Measurements from ENCODE around the gene SLAMF6.
A peak's percentile ranks its signal among the peaks of the same experiment; 100 is the strongest.

SLAMF6 gene

DNA sequence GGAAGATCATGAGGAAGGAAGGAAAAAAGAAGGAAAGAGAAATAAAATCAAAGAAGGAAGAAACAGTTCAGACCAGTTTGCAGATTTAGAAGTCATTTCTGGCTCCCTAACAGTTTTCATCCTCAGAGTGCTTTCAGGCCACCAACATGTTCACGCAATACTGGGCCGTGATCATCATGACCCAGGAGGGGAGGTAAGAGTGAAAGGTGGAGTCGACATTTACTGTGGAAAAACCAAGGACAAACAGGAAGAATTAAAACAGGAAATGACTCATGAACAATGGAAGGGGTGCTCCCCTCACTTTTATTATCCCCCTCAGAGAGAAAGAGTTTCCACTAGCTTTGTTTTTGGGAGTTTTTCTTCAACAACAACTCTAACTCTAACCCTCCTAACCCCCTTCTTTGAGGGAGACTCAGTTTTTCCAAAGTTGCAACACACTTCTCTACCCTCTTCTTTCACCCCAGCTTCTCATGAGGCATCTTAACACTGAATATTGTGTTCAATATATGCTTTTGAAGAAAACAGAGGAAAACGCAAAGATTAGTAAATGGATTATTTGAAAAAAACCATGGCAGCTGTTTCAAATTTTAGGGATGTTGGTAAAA, 62.3 kb downstream of the SLAMF6 start:
- DNase-seq = peak; percentile 50

DNA sequence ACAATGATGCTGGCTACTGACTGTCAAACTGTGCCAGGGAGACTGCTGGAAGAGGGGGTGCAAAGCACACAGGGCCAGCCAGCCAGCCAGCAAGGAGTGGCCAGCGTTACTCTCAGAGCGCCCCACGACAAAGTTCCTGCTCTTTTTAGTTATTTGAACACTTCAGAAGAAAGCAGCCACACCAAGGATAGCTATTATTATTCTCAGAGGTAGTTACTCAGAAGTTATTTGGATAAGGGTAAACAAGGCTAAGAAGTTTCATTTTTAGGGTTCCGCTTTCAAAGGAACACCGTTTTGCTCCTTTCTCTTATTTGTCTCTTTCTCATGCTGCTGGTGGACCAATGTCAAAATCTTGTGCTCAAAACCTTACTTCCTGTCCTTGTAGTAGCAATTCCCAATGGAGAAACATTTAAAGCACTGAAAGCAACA, 62.8 kb downstream of the SLAMF6 start:
- DNase-seq = peak; percentile 60

DNA sequence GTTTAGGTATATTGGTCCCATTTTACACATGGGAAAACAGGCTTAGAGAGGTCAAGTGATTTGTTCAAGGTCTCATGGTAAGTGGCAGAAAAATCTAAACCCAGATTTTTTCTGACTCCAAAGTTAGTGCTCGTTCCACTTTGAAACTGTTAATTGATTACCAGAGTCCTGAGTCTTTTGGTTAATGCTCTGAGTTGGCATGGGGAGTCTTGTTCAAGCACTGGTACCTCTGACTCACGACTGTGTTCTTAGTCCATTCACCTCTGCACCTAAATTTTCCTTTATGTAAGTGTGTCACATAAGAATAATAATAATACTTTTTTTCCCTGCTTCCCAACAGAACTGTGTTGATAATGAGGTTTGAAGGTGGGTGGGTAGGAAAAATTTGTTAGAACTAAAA, 63.4 kb downstream of the SLAMF6 start:
- no peak for DNase-seq

DNA sequence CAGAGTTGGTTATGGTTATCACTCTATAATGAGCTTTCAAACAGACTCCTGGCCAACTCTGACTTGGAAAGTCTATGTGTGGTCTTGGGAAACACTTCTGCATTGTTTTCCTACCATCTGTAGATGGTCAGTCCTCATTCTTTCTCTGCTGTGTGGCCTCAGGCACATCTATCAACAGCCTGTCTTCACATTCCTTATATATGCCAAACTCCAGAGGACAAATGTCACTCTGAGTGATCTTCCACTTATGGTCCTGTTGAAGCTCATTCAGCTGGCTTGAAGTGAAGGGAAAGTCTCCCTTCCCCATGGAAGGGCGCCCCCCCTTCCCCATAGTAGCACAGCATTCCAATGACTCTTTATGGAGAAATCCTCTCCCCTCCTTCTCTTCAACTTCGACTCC, 64.0 kb downstream of the SLAMF6 start:
- no peak for DNase-seq

DNA sequence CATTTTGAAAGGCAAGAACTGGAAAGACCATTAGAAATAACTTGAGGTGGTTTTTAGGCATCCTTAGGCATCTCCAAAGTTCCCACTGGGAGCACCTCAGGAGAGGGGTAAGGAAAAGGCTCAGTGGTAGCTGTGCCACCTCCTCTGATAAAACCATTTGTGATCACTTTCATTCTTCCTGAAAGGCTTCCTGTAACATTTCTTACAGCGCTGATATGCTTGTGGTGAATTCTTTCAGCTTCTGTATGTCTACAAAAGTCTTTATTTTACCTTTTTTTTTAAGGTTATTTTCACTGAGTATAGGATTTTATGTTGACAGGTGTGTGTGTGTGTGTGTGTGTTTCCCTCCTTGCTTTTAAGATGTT, 67.9 kb downstream of the SLAMF6 start:
- no peak for DNase-seq

DNA sequence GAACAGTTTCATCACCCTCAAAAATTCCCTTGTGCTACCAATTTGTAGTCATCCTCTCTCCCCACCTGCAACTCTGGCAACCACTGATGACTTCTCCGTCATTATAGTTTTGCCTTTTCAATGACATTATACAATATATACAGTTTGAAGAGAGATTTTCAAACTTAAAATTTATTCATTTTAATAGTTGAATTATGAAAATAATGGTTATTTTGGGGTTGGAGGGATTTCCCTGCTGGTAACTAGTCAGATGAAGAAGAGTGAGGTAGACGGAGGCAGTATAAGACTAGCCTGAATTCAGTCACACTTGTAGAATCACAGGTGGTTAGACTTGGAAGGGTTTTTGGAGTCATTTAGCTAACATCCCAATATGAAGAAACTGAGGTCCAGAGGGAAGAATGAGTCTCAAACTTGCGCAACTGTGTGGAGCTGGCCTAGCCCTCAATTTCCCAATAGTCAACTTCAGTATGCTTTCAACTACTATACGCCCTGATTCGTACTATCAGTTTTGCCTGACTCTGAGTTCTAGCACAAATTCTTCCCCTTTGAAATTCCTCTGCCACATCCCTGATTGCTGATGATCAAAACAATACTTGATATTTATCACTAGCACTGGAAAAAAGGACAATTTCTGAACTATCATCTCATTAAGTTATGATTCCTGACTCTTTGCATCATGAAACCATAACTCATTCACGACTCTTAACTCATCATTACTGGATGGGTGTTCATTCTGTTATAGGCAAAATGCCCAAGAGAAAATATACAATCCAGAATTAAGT, 68.5 kb downstream of the SLAMF6 start:
- no peak for DNase-seq

DNA sequence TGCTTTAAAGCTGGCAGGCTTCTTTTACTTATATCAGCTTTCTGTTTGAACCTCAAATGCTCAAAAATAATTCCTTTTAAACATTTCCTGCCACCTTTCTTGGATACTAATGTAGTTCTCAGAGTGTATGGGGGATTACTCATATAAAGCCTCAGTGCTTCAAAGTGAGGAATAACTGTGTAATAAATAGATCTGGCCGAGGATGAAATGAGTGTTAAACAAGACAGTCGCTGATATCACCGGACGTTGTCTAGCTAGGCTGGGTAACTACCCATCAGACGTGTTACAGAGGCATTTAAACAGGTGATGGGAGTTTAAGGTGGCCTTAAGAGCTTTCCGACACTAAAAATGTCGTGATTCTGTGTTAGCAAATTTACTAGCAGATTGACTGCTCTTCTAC, 69.6 kb downstream of the SLAMF6 start:
- peak; percentile 65 for DNase-seq

DNA sequence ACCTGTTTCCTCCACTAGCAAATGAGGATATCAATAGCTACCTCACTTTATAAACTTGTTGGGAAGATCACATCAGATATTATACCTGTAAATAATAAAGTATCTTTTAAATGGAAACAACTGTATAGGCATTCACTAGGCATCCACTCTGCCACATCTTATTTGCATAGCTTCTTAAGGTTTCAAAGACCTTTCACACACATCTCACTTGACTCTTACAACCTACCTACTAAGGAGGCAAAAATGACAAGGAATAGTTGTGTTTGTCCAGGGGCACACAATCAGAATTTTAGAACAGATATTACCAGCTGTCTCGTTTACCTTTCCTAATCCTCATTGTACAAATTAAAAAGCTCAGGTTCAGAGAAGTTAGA, 71.2 kb downstream of the SLAMF6 start:
- no peak for DNase-seq

DNA sequence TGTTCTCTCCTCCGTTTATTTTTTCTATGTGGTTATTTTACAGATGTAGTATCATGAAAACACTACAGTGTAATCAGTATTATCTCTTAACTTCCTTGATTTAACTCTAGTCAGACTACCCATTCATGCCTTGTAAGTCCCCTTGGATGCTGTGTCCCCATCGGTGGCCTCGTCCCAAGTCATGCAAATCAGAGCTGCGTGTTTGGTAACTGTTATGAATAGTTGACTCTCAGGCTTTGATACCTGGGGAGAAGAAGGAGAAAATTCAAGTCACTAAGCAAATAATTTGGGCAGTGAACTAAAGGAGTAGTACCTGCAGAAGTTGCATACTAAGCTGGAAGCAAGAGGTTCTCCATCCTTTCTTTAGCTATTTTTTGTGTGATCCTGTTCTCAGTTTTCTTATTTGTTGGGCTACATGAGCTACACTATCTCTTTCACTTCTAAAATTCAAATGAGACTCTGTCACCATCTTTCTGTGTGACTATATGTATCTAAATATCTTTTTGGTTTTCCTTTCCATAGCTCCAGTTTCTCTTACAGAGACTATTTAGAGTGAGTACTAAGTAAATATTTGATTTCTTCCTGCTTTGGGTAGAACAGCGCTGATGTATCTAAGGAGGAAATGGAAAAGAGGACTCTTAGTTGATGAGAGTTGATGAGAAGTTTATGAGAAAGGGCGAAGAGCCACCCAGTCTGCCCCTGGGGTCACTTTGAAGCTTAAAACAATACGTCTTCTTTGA, 71.8 kb downstream of the SLAMF6 start:
- DNase-seq = no peak

DNA sequence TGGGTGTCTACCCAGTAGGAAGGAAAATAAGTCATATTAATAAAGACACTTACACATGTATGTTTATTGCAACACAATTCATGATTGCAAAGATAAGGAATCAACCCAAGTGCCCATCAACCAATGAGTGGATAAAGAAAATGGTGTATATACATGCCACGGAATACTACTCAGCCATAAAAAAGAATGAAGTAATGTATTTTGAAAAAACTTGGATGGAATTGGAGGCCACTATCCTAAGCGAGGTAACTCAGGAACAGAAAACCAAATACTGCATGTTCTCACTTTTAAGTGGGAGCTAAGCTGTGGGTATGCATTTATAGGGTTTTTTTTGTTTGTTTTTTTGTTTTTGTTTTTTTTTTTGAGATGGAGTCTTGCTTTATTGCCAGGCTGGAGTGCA, 73.6 kb downstream of the SLAMF6 start:
- no peak for DNase-seq

DNA sequence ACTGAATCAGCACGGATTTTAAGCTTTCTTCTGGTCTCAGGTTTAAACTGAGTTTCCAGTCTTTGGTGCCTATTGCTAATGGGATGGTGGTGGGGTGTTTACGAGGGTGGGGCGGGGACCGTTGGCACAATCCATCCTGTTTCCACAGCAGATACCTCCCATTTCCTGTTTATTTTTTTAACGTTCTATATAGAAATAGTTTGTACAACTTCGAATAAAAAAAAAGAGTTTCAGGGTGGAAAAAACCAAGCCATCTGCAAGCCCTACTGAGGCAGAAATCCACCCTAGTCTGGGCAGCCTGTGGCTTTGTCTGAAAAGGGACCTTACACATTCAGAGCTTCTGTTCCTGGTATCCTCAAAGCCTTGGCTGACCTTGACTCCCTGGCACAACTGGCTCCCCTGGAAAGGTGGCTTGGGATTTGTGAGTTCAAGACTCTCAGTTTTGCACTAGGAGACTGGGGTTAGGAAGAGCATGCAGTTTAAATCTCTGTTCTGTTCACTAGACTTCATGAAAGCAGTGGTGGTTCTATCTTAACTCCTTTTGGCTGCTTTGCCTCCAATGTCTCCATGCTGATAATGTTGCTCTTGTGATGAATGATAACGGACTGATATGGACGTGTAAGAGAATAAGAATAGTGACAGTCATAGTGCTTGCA, 76.0 kb downstream of the SLAMF6 start:
- no peak for DNase-seq

DNA sequence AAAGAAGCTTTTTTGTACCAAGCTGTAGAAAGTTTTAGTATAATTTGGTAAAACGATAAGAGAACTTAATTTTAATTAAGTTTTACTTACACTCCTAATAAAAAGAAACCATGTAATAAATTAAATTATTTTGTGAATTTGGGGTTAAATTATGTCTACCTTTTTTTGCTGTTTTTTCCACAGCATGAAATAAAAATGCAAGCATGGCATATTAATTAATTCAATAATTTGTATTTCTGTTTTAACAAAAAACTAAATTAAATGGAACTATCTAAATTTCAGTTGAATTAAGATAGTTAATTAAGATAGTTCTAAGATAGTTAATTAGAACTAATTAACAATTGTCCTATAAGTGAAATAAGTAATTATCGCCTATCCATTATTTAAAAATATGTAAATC, 83.3 kb downstream of the SLAMF6 start:
- DNase-seq = no peak

DNA sequence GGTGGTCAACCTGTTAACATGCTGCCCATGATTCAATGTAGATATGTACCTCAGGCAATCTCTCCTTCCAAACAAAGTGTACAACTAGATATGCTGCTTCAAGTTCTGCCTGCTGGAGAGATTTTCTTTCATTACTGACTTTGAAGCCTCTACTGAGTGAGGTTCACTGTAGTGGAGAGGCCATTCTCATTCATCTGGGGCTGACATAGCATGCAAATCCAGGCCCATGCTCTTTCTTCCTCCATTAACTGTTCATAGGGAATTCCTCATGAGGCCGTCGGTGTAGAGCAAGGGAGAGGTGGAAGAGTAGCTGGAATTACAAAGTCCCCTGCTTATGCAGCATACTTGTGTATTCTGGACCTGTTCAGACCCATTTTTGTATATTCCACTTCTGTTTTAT, 84.1 kb downstream of the SLAMF6 start:
- no peak for DNase-seq

DNA sequence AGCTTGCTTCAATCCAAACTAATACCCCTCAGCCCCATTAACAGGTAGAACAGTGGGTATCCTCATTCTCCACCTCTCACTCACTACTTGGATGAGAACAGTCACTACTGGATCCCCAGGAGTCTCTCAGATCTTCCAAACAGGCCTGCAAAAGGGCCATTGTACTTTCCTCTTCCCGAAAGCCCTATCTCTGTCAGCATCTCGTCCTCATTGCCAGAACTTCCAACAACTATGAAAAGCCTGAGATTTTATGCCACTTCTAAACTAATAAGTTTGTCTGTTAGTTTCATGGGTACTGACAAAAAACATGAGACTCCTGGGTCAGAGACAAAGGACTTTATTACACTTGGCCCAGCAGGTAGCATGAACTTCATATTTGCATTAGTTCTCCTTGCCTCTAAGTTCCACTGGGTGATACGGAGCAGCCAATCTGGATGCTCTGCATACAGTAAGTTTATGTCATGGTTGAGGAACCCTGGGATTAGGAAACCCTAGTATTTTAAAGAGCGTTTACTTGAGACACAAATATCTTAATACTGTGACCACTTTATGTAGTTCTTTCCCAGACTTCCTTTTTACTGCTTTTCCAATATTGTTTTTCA, 84.6 kb downstream of the SLAMF6 start:
- DNase-seq = no peak

DNA sequence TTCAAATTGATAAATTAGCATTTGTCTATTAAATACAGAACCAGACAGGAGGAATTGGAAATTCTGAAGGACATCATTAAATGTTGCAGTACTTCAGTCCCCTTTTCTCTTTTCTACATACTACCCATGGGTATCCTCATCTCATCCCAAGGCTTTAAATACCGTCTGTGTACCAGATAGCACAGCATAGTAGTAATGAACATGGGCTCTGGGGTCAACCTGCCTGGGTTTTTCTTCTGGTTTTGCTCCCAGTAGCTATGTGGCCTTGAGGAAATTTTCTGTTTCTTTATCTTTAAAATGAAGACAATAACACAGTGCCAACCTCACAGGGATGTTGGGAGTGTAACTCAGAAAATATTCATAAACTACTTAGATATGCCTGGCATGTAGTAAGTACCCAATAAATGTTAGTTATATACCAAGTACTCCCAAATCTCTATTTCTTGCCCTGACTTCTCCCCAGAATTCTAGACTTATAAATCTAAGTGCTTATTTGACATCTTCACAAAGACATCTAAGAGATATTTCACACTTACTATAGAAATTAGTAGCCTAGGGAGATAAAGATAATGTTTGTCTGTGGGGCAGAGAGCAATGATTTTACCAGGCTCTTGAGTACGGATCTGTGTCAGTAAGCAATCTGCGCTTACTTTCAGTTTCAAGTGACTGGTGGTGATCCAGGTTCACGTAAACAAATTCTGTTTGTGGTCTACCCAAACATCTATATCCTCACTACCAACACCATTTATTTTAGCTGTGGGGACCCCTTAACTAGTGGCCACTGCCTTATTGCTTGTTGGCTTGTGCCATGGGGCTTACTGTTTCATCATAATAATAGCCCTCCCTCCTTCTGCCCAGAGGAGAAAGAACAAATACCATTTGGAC, 85.4 kb downstream of the SLAMF6 start:
- peak; percentile 72 for DNase-seq

DNA sequence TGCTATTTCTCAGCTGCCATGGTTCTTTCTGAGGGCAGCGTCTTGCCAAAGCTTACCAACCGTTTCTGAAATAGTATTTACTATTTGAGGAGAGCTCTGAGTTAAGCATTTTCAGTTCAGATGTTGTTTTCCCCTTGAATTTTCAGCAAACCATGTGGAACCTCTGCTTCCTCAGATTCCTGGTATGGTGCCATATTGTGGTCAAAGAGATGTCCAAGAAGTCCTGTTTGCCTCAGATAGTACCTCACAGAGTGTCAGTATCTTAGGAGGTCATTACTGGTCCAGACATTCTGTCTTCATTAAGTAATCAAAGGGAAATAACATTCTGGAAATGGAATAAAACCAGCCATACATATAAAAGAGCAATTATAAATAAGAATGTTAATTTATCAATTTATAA, 86.1 kb downstream of the SLAMF6 start:
- no peak for DNase-seq
